ENCODE results near the gene PSMB2.
A peak's percentile ranks its signal among the peaks of the same experiment; 100 is the strongest.

The PSMB2 gene

GRCh38 chr1:35570589-35571137 lies 70.7 kb downstream of the PSMB2 start:
- no peak for DNase-seq

GRCh38 chr1:35569936-35570335 lies 71.4 kb downstream of the PSMB2 start:
- no peak for DNase-seq

- DNase-seq: peak; percentile 73
Observed at GRCh38 chr1:35568975-35569395, 72.3 kb downstream of the PSMB2 start.

- DNase-seq: no peak
Observed at GRCh38 chr1:35567947-35568558, 73.3 kb downstream of the PSMB2 start.

GRCh38 chr1:35565742-35566133 lies 75.6 kb downstream of the PSMB2 start:
- DNase-seq: no peak

- no peak for DNase-seq
Observed at GRCh38 chr1:35564884-35565741, 76.2 kb downstream of the PSMB2 start.

GRCh38 chr1:35564037-35564883 lies 77.1 kb downstream of the PSMB2 start:
- peak; percentile 78 for DNase-seq

GRCh38 chr1:35563166-35563565 lies 78.2 kb downstream of the PSMB2 start:
- no peak for DNase-seq

- no peak for DNase-seq
Observed at GRCh38 chr1:35561972-35562680, 79.2 kb downstream of the PSMB2 start.

- no peak for DNase-seq
Observed at GRCh38 chr1:35561297-35561971, 79.9 kb downstream of the PSMB2 start.

- DNase-seq: peak; percentile 34
Observed at GRCh38 chr1:35560256-35561225, 80.8 kb downstream of the PSMB2 start.

GRCh38 chr1:35559317-35559944 lies 81.9 kb downstream of the PSMB2 start:
- DNase-seq: no peak

- no peak for DNase-seq
Observed at GRCh38 chr1:35558374-35559316, 82.7 kb downstream of the PSMB2 start.

GRCh38 chr1:35557611-35558373 lies 83.5 kb downstream of the PSMB2 start, which contains the start of gene NCDN:
TSS of gene NCDN (plus strand) at chr1:35557799. CDS start at chr1:35558191, 392 bp downstream.
- DNase-seq: peak; percentile 95

- peak; percentile 91 for DNase-seq
Observed at GRCh38 chr1:35557118-35557610, 84.2 kb downstream of the PSMB2 start, which contains the start of gene KIAA0319L. TSS of gene KIAA0319L (minus strand) at chr1:35557403. CDS start at chr1:35554491, 2,912 bp downstream.

GRCh38 chr1:35556484-35557117 lies 84.7 kb downstream of the PSMB2 start:
- no peak for DNase-seq

All from NCI-H1105 (cell line).